ENCODE data around the gene STXBP6.

STXBP6 gene

GRCh38 chr14:25039933-25040332 lies 10.0 kb downstream of the STXBP6 start:
- H3K4me1 ChIP-seq (ENCODE audit: control insufficient read depth, low read length), result no peaks in the 10 kb centered on the region
- no peaks in the 10 kb centered on the region for H3K9me3 ChIP-seq (ENCODE audit: control insufficient read depth, insufficient read depth, low read length)
- H4K20me1 ChIP-seq (ENCODE audit: control insufficient read depth, insufficient read depth, low read depth, low read length), result no peaks in the 10 kb centered on the region
- no peak overlapping the region for H3K27ac ChIP-seq (ENCODE audit: low read depth, low read length)
- H3K27me3 ChIP-seq (ENCODE audit: control insufficient read depth, low read length), result no peaks in the 10 kb centered on the region
- H3K79me2 ChIP-seq (ENCODE audit: control insufficient read depth, low read length), result no peaks in the 10 kb centered on the region
- H3K9me2 ChIP-seq (replicated peaks; ENCODE audit: control insufficient read depth, low read length), result no peaks in the 10 kb centered on the region
- H3K4me2 ChIP-seq (ENCODE audit: low read length), result no peak overlapping the region
- TF ChIP-seq EZH2phosphoT487 (IDR thresholded peaks at IDR 0.05; ENCODE audit: borderline replicate concordance, low read length), result no peak
- no peak for TF ChIP-seq CTCF (IDR thresholded peaks at IDR 0.05; ENCODE audit: low read depth, low read length, poor library complexity, severe bottlenecking)
- H3K36me3 ChIP-seq (ENCODE audit: control insufficient read depth, low read length), result no peaks in the 10 kb centered on the region
- no peaks in the 10 kb centered on the region for H3F3A ChIP-seq (ENCODE audit: control insufficient read depth, insufficient read depth)
- no peak overlapping the region for H3K4me3 ChIP-seq (ENCODE audit: low read length)

- Histone ChIP-seq H3K27ac (ENCODE audit: low read depth, low read length) (no peak overlapping the region), H3K9me2 (replicated peaks; ENCODE audit: control insufficient read depth, low read length) (no peaks in the 10 kb centered on the region), H3K4me1 (ENCODE audit: control insufficient read depth, low read length) (no peaks in the 10 kb centered on the region), H3K4me3 (ENCODE audit: low read length) (no peak overlapping the region), H3K27me3 (ENCODE audit: control insufficient read depth, low read length) (no peaks in the 10 kb centered on the region), H3K36me3 (ENCODE audit: control insufficient read depth, low read length) (no peaks in the 10 kb centered on the region), H3K79me2 (ENCODE audit: control insufficient read depth, low read length) (no peaks in the 10 kb centered on the region), H4K20me1 (ENCODE audit: control insufficient read depth, insufficient read depth, low read depth, low read length) (no peaks in the 10 kb centered on the region), H3F3A (ENCODE audit: control insufficient read depth, insufficient read depth) (no peaks in the 10 kb centered on the region), H3K9me3 (ENCODE audit: control insufficient read depth, insufficient read depth, low read length) (no peaks in the 10 kb centered on the region), H3K4me2 (ENCODE audit: low read length) (no peak overlapping the region)
- TF ChIP-seq EZH2phosphoT487 (IDR thresholded peaks at IDR 0.05; ENCODE audit: borderline replicate concordance, low read length) (no peak), CTCF (IDR thresholded peaks at IDR 0.05; ENCODE audit: low read depth, low read length, poor library complexity, severe bottlenecking) (no peak)
These were observed 11.8 kb downstream of the STXBP6 start for GRCh38 chr14:25038044-25038668.

GRCh38 chr14:25037032-25037431 lies 12.9 kb downstream of the STXBP6 start:
- H3K27ac ChIP-seq (ENCODE audit: low read depth, low read length), result no peak overlapping the region
- H3K4me3 ChIP-seq (ENCODE audit: low read length), result no peak overlapping the region
- H3K36me3 ChIP-seq (ENCODE audit: control insufficient read depth, low read length), result no peaks in the 10 kb centered on the region
- H3K27me3 ChIP-seq (ENCODE audit: control insufficient read depth, low read length), result no peaks in the 10 kb centered on the region
- H3K9me2 ChIP-seq (replicated peaks; ENCODE audit: control insufficient read depth, low read length), result no peaks in the 10 kb centered on the region
- H3K9me3 ChIP-seq (ENCODE audit: control insufficient read depth, insufficient read depth, low read length), result no peaks in the 10 kb centered on the region
- no peaks in the 10 kb centered on the region for H3F3A ChIP-seq (ENCODE audit: control insufficient read depth, insufficient read depth)
- TF ChIP-seq CTCF (IDR thresholded peaks at IDR 0.05; ENCODE audit: low read depth, low read length, poor library complexity, severe bottlenecking) (no peak), EZH2phosphoT487 (IDR thresholded peaks at IDR 0.05; ENCODE audit: borderline replicate concordance, low read length) (no peak)
- H3K4me2 ChIP-seq (ENCODE audit: low read length), result no peak overlapping the region
- no peaks in the 10 kb centered on the region for H3K4me1 ChIP-seq (ENCODE audit: control insufficient read depth, low read length)
- no peaks in the 10 kb centered on the region for H3K79me2 ChIP-seq (ENCODE audit: control insufficient read depth, low read length)
- H4K20me1 ChIP-seq (ENCODE audit: control insufficient read depth, insufficient read depth, low read depth, low read length), result no peaks in the 10 kb centered on the region
